Measurements from ENCODE around the gene LRRC26.

- no peak for TF ChIP-seq CTCF (IDR thresholded peaks at IDR 0.05; ENCODE audit: insufficient read depth, low read length)
- no peak for TF ChIP-seq POLR2AphosphoS5 (IDR thresholded peaks at IDR 0.05; ENCODE audit: low read depth)
Observed at GRCh38 chr9:137152844-137153405, 16.9 kb downstream of the LRRC26 start.

Measured in HL-60 (cell line).